ENCODE results near the gene ITGB7.

The ITGB7 gene

GRCh38 chr12:53196486-53196885 is 10.6 kb downstream of the ITGB7 start:
- no peak for DNase-seq (ENCODE audit: low read depth in 2 of 2)

GRCh38 chr12:53195516-53196420 is 11.3 kb downstream of the ITGB7 start:
- DNase-seq (ENCODE audit: low read depth in 2 of 2): no peak

- DNase-seq (ENCODE audit: low read depth in 2 of 2): no peak
These were observed 12.1 kb downstream of the ITGB7 start for GRCh38 chr12:53194973-53195372.

- DNase-seq (ENCODE audit: low read depth in 2 of 2): no peak
These were observed 12.9 kb downstream of the ITGB7 start for GRCh38 chr12:53193985-53194716.

GRCh38 chr12:53193040-53193439 is 14.0 kb downstream of the ITGB7 start:
- no peak for DNase-seq (ENCODE audit: low read depth in 2 of 2)

GRCh38 chr12:53192531-53193021 is 14.5 kb downstream of the ITGB7 start:
- DNase-seq (ENCODE audit: low read depth in 2 of 2): no peak

GRCh38 chr12:53191885-53192530 is 15.0 kb downstream of the ITGB7 start:
- no peak for DNase-seq (ENCODE audit: low read depth in 2 of 2)

GRCh38 chr12:53191096-53191884 is 15.8 kb downstream of the ITGB7 start:
- DNase-seq (ENCODE audit: low read depth in 2 of 2): no peak

GRCh38 chr12:53190108-53190729 is 16.8 kb downstream of the ITGB7 start:
- DNase-seq (ENCODE audit: low read depth in 2 of 2): no peak

GRCh38 chr12:53187145-53187899 is 19.7 kb downstream of the ITGB7 start:
- DNase-seq (ENCODE audit: low read depth in 2 of 2): no peak

- no peak for DNase-seq (ENCODE audit: low read depth in 2 of 2)
These were observed 20.3 kb downstream of the ITGB7 start for GRCh38 chr12:53186745-53187144.

- DNase-seq (ENCODE audit: low read depth in 2 of 2): no peak
These were observed 21.4 kb downstream of the ITGB7 start for GRCh38 chr12:53185582-53186153.

- DNase-seq (ENCODE audit: low read depth in 2 of 2): no peak
These were observed 22.2 kb downstream of the ITGB7 start for GRCh38 chr12:53184828-53185227.

GRCh38 chr12:53182903-53183302 is 24.1 kb downstream of the ITGB7 start:
- DNase-seq (ENCODE audit: low read depth in 2 of 2): no peak

GRCh38 chr12:53181935-53182334 is 25.1 kb downstream of the ITGB7 start:
- DNase-seq (ENCODE audit: low read depth in 2 of 2): no peak

GRCh38 chr12:53180931-53181645 is 26.0 kb downstream of the ITGB7 start:
- DNase-seq (ENCODE audit: low read depth in 2 of 2): peak; percentile 60 to 72

- peak; percentile 95 to 96 for DNase-seq (ENCODE audit: low read depth in 2 of 2)
These were observed 26.7 kb downstream of the ITGB7 start, which contains the start of the genes CSAD and ZNF740 for GRCh38 chr12:53180220-53180930. Gene CSAD (minus strand): TSS chr12:53180925. CDS start chr12:53173470, 7,455 bp downstream. Gene ZNF740 (plus strand): TSS chr12:53180722. CDS start chr12:53181984, 1,262 bp downstream.

- DNase-seq (ENCODE audit: low read depth in 2 of 2): no peak
These were observed 27.3 kb downstream of the ITGB7 start for GRCh38 chr12:53179687-53180219.
